Caco-2 (cell line): ENCODE data around the gene CLIC5. TPM values are rescaled to one million over a fixed set of nuclear protein-coding genes. Genes with fewer than 3 reads are reported as not detected.

Experiments
- BruUV-seq: library from RNA; stranded (reverse); fragments of 400-500 nt; replicated peaks from 2 replicates; lab custom pipeline; 2021; lab: Mats Ljungman, UMichigan
- CTCF ChIA-PET: fragments of 300-600 bp; sonication (Branson Sonifier 250); formaldehyde crosslinking; loops from one replicate; lab custom pipeline; 2022; ENCODE audit warnings: antibody characterized with exemption; lab: Charles Lee
- POLR2A ChIA-PET: fragments of 300-600 bp; sonication (Branson Sonifier 250); formaldehyde crosslinking; loops from one replicate; lab custom pipeline; 2022; ENCODE audit warnings: antibody characterized with exemption; lab: Charles Lee
- DNase-seq, 2 experiments: peaks; one replicate each; pipeline versions ENCODE4 v3.0.0 to v3.0.0-alpha.2; 2020 to 2022
- H3K27me3 ChIP-seq: replicated peaks from 2 replicates; pipeline ENCODE4 v1.6.0; 2011; ENCODE audit warnings: low read length; ENCODE audit not compliant: control insufficient read depth, insufficient read depth
- H3K36me3 ChIP-seq: 2 replicates; pipeline ENCODE4 v1.5.1; 2011; ENCODE audit warnings: low read length; ENCODE audit not compliant: control insufficient read depth, insufficient read depth
- H3K4me1 ChIP-seq: fragments of 250-450 bp; sonication (Bioruptor Pico); 2 replicates; pipeline ENCODE4 v1.5.1; 2020; ENCODE audit warnings: mild to moderate bottlenecking
- H3K4me3 ChIP-seq: 2 replicates; pipeline ENCODE4 v1.5.1; 2011; ENCODE audit warnings: low read depth, mild to moderate bottlenecking, control low read depth, low read length
- H3K9me3 ChIP-seq: fragments of 250-450 bp; sonication (Bioruptor Pico); 2 replicates; pipeline ENCODE4 v1.5.1; 2020; ENCODE audit warnings: mild to moderate bottlenecking, moderate library complexity
- H3K27ac Mint-ChIP-seq: one replicate; pipeline ENCODE4 v1.8.0; 2022; ENCODE audit warnings: mixed read lengths; ENCODE audit not compliant: unreplicated experiment
- H3K27me3 Mint-ChIP-seq: one replicate; pipeline ENCODE4 v1.8.0; 2022; ENCODE audit warnings: mixed read lengths; ENCODE audit not compliant: insufficient read depth, unreplicated experiment
- H3K36me3 Mint-ChIP-seq: one replicate; pipeline ENCODE4 v1.8.0; 2022; ENCODE audit warnings: mild to moderate bottlenecking, mixed read lengths; ENCODE audit not compliant: insufficient read depth, unreplicated experiment
- H3K4me1 Mint-ChIP-seq: one replicate; pipeline ENCODE4 v1.8.0; 2022; ENCODE audit warnings: low read depth, mixed read lengths; ENCODE audit not compliant: unreplicated experiment
- H3K4me3 Mint-ChIP-seq: one replicate; pipeline ENCODE4 v1.8.0; 2022; ENCODE audit warnings: mild to moderate bottlenecking, moderate library complexity, mixed read lengths; ENCODE audit not compliant: unreplicated experiment
- H3K9me3 Mint-ChIP-seq: one replicate; pipeline ENCODE4 v1.8.0; 2022; ENCODE audit warnings: mixed read lengths; ENCODE audit not compliant: unreplicated experiment
- intact Hi-C: fragments of 100-400 bp; cut with micrococcal nuclease; formaldehyde crosslinking; loops from one replicate; pipeline ENCODE4 v1.10.0; 2022; ENCODE audit not compliant: unreplicated experiment
- total RNA-seq: library from RNA; stranded (reverse); gene quantifications from 2 replicates; pipeline ENCODE4 v1.2.3, GENCODE V29; 2022
- TF ChIP-seq, protein P1 (sequence below), 2 experiments: fragments of 200-600 bp in 1 of 2; IDR thresholded peaks; 1 replicate in 1 of 2; 2 replicates in 1 of 2; pipeline versions ENCODE4 v1.5.1 to v1.8.0; 2011 to 2022; ENCODE audit warnings: antibody characterized with exemption in 1 of 2, control low read depth in 1 of 2, inconsistent platforms in 1 of 2, low read depth in 1 of 2, low read length in 1 of 2, mild to moderate bottlenecking in 1 of 2, moderate library complexity in 1 of 2; ENCODE audit not compliant: insufficient read depth in 1 of 2, severe bottlenecking in 1 of 2, unreplicated experiment in 1 of 2

The CLIC5 gene
- total RNA-seq, 1 experiment from 2014 or later: 15.1 TPM

GRCh38 chr6:45969026-45969425 is 46.6 kb downstream of the CLIC5 start:
- Mint-ChIP-seq H3K4me3 (no peak overlapping the region), H3K36me3 (peaks cover 5% of the 10 kb centered on the region), H3K4me1 (peaks cover 22% of the 10 kb centered on the region), H3K27me3 (no peaks in the 10 kb centered on the region), H3K27ac (no peak overlapping the region), H3K9me3 (peaks cover under 1% of the 10 kb centered on the region)
- no peak overlapping the region for H3K4me3 ChIP-seq
- TF ChIP-seq, protein P1, sequence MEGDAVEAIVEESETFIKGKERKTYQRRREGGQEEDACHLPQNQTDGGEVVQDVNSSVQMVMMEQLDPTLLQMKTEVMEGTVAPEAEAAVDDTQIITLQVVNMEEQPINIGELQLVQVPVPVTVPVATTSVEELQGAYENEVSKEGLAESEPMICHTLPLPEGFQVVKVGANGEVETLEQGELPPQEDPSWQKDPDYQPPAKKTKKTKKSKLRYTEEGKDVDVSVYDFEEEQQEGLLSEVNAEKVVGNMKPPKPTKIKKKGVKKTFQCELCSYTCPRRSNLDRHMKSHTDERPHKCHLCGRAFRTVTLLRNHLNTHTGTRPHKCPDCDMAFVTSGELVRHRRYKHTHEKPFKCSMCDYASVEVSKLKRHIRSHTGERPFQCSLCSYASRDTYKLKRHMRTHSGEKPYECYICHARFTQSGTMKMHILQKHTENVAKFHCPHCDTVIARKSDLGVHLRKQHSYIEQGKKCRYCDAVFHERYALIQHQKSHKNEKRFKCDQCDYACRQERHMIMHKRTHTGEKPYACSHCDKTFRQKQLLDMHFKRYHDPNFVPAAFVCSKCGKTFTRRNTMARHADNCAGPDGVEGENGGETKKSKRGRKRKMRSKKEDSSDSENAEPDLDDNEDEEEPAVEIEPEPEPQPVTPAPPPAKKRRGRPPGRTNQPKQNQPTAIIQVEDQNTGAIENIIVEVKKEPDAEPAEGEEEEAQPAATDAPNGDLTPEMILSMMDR (IDR thresholded peaks at IDR 0.05; ENCODE audit: insufficient read depth in 1 of 2, low read depth in 1 of 2, low read length in 1 of 2, severe bottlenecking in 1 of 2, unreplicated experiment in 1 of 2): no peak
- no peaks in the 10 kb centered on the region for H3K36me3 ChIP-seq
- intact Hi-C loops: no loop called here
- H3K4me1 ChIP-seq: peaks cover 31% of the 10 kb centered on the region
- H3K9me3 ChIP-seq: peaks cover 9% of the 10 kb centered on the region
- no TSS peak for BruUV-seq
- POLR2A ChIA-PET: no interaction called here
- no peaks in the 10 kb centered on the region for H3K27me3 ChIP-seq
- DNase-seq: no peak
- CTCF ChIA-PET: no interaction called here

GRCh38 chr6:45967363-45967762 is 48.3 kb downstream of the CLIC5 start:
- H3K9me3 ChIP-seq: peaks cover 9% of the 10 kb centered on the region
- no peaks in the 10 kb centered on the region for H3K27me3 Mint-ChIP-seq
- H3K9me3 Mint-ChIP-seq: peaks cover 10% of the 10 kb centered on the region
- no peaks in the 10 kb centered on the region for H3K27me3 ChIP-seq
- POLR2A ChIA-PET: no interaction called here
- no peaks in the 10 kb centered on the region for H3K36me3 ChIP-seq
- CTCF ChIA-PET: no interaction called here
- H3K4me3 ChIP-seq: no peak overlapping the region
- peaks cover 22% of the 10 kb centered on the region for H3K4me1 Mint-ChIP-seq
- BruUV-seq: no TSS peak
- peaks cover 39% of the 10 kb centered on the region for H3K4me1 ChIP-seq
- TF ChIP-seq, protein P1 (IDR thresholded peaks at IDR 0.05; ENCODE audit: insufficient read depth in 1 of 2, low read depth in 1 of 2, low read length in 1 of 2, severe bottlenecking in 1 of 2, unreplicated experiment in 1 of 2): no peak
- peaks cover 5% of the 10 kb centered on the region for H3K36me3 Mint-ChIP-seq
- DNase-seq: no peak
- intact Hi-C loops: no loop called here
- H3K4me3 Mint-ChIP-seq: no peak overlapping the region
- H3K27ac Mint-ChIP-seq: peak overlapping the region; percentile 48

- no peak for DNase-seq
- BruUV-seq: no TSS peak
- TF ChIP-seq, protein P1 (IDR thresholded peaks at IDR 0.05; ENCODE audit: insufficient read depth in 1 of 2, low read depth in 1 of 2, low read length in 1 of 2, severe bottlenecking in 1 of 2, unreplicated experiment in 1 of 2): no peak
Measured at GRCh38 chr6:45966797-45967196, 48.9 kb downstream of the CLIC5 start.

More at GRCh38 chr6:45966797-45967196, 48.9 kb downstream of the CLIC5 start:
- Mint-ChIP-seq H3K4me1 (peaks cover 22% of the 10 kb centered on the region), H3K27me3 (no peaks in the 10 kb centered on the region), H3K27ac (peak overlapping the region; percentile 48), H3K4me3 (no peak overlapping the region), H3K36me3 (peaks cover 5% of the 10 kb centered on the region), H3K9me3 (peaks cover 10% of the 10 kb centered on the region)
- H3K9me3 ChIP-seq: peaks cover 9% of the 10 kb centered on the region
- intact Hi-C loops: no loop called here
- H3K36me3 ChIP-seq: no peaks in the 10 kb centered on the region
- no peaks in the 10 kb centered on the region for H3K27me3 ChIP-seq
- ChIA-PET CTCF (interaction anchor here (1.6 kb wide), 1 partner anchor 36 kb away, joined by 5 read pairs; no protein-coding TSS in a partner anchor), POLR2A (no interaction called here)
- no peak overlapping the region for H3K4me3 ChIP-seq
- H3K4me1 ChIP-seq: peaks cover 39% of the 10 kb centered on the region
